ENCODE measurements around the gene NCOA7. TPM values are rescaled to one million over a fixed set of nuclear protein-coding genes. Genes with fewer than 3 reads are reported as not detected.
"Not testable (repeated sequence)": the region's sequence is repeated elsewhere in the genome, so short reads cannot be mapped to it uniquely, and the experiment has no call there.

NCOA7 gene
- total RNA-seq, 1 experiment from 2014 or later: 34.2 TPM

DNA sequence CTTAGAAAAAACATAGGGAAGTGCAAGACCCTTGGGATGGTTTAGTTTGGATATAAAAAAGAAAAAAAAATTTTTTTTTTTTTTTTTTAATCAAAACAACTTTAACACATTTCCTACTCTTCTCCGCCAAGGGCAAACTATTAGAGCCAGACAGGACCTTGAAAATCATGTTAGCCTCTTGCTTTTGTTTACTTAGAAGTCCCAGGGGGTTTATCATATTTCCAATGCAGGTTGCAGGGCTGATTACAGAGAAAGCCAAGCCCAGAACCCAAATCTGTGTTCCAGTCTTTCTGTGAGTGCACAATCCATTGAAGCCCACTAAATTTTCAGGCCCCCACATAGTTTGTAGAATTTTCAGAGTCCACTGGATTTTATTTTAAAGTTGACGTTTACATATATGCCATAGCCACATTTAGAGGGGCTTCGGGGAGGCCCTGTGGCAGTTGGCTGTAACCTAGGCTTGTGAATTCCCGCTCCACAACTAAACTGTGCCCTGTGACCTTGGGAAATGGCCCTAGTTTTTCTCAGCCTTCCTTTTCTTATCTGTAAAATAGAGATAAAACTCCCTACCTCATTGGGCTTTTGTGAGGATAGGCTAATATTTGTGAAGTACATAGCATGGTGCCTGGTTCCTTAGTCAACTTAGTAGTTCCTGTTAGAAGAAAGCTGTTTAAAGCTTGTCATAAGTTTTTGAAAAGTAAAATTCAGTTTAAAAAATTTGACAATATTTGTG is 55.7 kb downstream of the NCOA7 start:
- peaks cover 7% of the 10 kb centered on the region; the same call in 1 of the 2 replicates for H3K36me3 ChIP-seq (ENCODE audit: insufficient read depth, low read length)
- no peak overlapping the region for H3K4me3 ChIP-seq (ENCODE audit: low read length)
- H2AFZ ChIP-seq (ENCODE audit: low read length): no peak overlapping the region
- no peaks in the 10 kb centered on the region for H3K27me3 ChIP-seq (ENCODE audit: low read length)
- no peak overlapping the region for H3K27ac ChIP-seq (ENCODE audit: low read length)
- peaks cover 88% of the 10 kb centered on the region for H3K79me2 ChIP-seq (ENCODE audit: low read length)
- no peak overlapping the region for H3K4me2 ChIP-seq (ENCODE audit: low read depth, low read length, poor library complexity, severe bottlenecking)
- DNase-seq: no peak
- H3K9me3 ChIP-seq (ENCODE audit: low read length): no peaks in the 10 kb centered on the region
- H3K9me2 ChIP-seq (replicated peaks; ENCODE audit: insufficient read depth, low read length): no peaks in the 10 kb centered on the region
- H4K20me1 ChIP-seq (ENCODE audit: insufficient read depth, low read depth, low read length): no peaks in the 10 kb centered on the region
- H3K4me1 ChIP-seq (ENCODE audit: low read length): peaks cover 43% of the 10 kb centered on the region
- no peak overlapping the region for H3K9ac ChIP-seq (ENCODE audit: low read length)

- not testable (repeated sequence) for H3K4me2 ChIP-seq (ENCODE audit: low read depth, low read length, poor library complexity, severe bottlenecking); H3K9me3 ChIP-seq (ENCODE audit: low read length); H4K20me1 ChIP-seq (ENCODE audit: insufficient read depth, low read depth, low read length)
Observed at GRCh38 chr6:125848286-125848685, 57.5 kb downstream of the NCOA7 start.

DNA sequence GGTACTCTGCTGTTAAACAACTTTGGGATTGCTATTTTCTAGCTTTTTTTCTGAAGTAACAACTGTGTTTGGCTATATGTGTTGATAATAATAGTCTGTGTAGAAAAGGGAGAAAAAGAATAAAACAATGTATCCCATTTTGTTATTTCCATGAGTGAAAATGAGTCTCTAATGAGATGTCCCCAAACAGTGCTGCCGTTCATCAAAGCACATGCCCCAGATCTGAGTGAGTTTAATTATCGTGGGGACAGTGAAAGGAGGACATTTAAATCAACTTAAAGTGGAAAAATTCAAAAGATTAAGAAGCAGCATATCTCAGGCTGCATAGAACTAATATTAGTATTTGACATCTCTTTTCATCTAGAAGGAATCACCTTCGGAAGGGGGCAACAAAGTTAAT is 59.6 kb downstream of the NCOA7 start:
- H3K4me1 ChIP-seq (ENCODE audit: low read length): peaks cover 28% of the 10 kb centered on the region
- H3K4me2 ChIP-seq (ENCODE audit: low read depth, low read length, poor library complexity, severe bottlenecking): no peak overlapping the region
- no peak overlapping the region for H3K9ac ChIP-seq (ENCODE audit: low read length)
- peak overlapping the region; percentile 22 for H3K27ac ChIP-seq (ENCODE audit: low read length)
- DNase-seq: no peak
- H3K27me3 ChIP-seq (ENCODE audit: low read length): no peaks in the 10 kb centered on the region
- no peaks in the 10 kb centered on the region for H3K9me2 ChIP-seq (replicated peaks; ENCODE audit: insufficient read depth, low read length)
- no peaks in the 10 kb centered on the region for H4K20me1 ChIP-seq (ENCODE audit: insufficient read depth, low read depth, low read length)
- H3K36me3 ChIP-seq (ENCODE audit: insufficient read depth, low read length): peaks cover 6% of the 10 kb centered on the region
- H3K9me3 ChIP-seq (ENCODE audit: low read length): no peaks in the 10 kb centered on the region
- H2AFZ ChIP-seq (ENCODE audit: low read length): no peak overlapping the region
- no peak overlapping the region for H3K4me3 ChIP-seq (ENCODE audit: low read length)
- H3K79me2 ChIP-seq (ENCODE audit: low read length): peaks cover 88% of the 10 kb centered on the region

More at GRCh38 chr6:125848286-125848685, 57.5 kb downstream of the NCOA7 start:
- Histone ChIP-seq H3K4me1 (ENCODE audit: low read length) (peaks cover 31% of the 10 kb centered on the region), H3K79me2 (ENCODE audit: low read length) (peaks cover 88% of the 10 kb centered on the region)
- H2AFZ ChIP-seq (ENCODE audit: low read length); H3K27me3 ChIP-seq (ENCODE audit: low read length); H3K36me3 ChIP-seq (ENCODE audit: insufficient read depth, low read length); H3K27ac ChIP-seq (ENCODE audit: low read length); DNase-seq; H3K9me2 ChIP-seq (replicated peaks; ENCODE audit: insufficient read depth, low read length); H3K4me3 ChIP-seq (ENCODE audit: low read length); H3K9ac ChIP-seq (ENCODE audit: low read length): not testable (repeated sequence)

- Histone ChIP-seq H3K4me3 (ENCODE audit: low read length) (no peak overlapping the region), H2AFZ (ENCODE audit: low read length) (no peak overlapping the region), H3K9me3 (ENCODE audit: low read length) (no peaks in the 10 kb centered on the region), H3K27me3 (ENCODE audit: low read length) (no peaks in the 10 kb centered on the region), H3K9ac (ENCODE audit: low read length) (no peak overlapping the region), H3K9me2 (replicated peaks; ENCODE audit: insufficient read depth, low read length) (no peaks in the 10 kb centered on the region), H3K4me2 (ENCODE audit: low read depth, low read length, poor library complexity, severe bottlenecking) (no peak overlapping the region), H3K36me3 (ENCODE audit: insufficient read depth, low read length) (peaks cover 9% of the 10 kb centered on the region), H3K4me1 (ENCODE audit: low read length) (peaks cover 33% of the 10 kb centered on the region), H4K20me1 (ENCODE audit: insufficient read depth, low read depth, low read length) (no peaks in the 10 kb centered on the region), H3K27ac (ENCODE audit: low read length) (no peak overlapping the region), H3K79me2 (ENCODE audit: low read length) (peaks cover 80% of the 10 kb centered on the region)
- no peak for DNase-seq
Observed at GRCh38 chr6:125852587-125852986, 61.8 kb downstream of the NCOA7 start.

GRCh38 chr6:125853168-125853567 is 62.4 kb downstream of the NCOA7 start:
- H3K79me2 ChIP-seq (ENCODE audit: low read length): peaks cover 86% of the 10 kb centered on the region
- H3K9me3 ChIP-seq (ENCODE audit: low read length): no peaks in the 10 kb centered on the region
- H3K4me3 ChIP-seq (ENCODE audit: low read length): no peak overlapping the region
- no peak for DNase-seq
- H4K20me1 ChIP-seq (ENCODE audit: insufficient read depth, low read depth, low read length): no peaks in the 10 kb centered on the region
- peaks cover 9% of the 10 kb centered on the region for H3K36me3 ChIP-seq (ENCODE audit: insufficient read depth, low read length)
- H3K27ac ChIP-seq (ENCODE audit: low read length): no peak overlapping the region
- H2AFZ ChIP-seq (ENCODE audit: low read length): no peak overlapping the region
- no peak overlapping the region for H3K4me2 ChIP-seq (ENCODE audit: low read depth, low read length, poor library complexity, severe bottlenecking)
- no peak overlapping the region for H3K9ac ChIP-seq (ENCODE audit: low read length)
- H3K4me1 ChIP-seq (ENCODE audit: low read length): peaks cover 33% of the 10 kb centered on the region
- H3K27me3 ChIP-seq (ENCODE audit: low read length): no peaks in the 10 kb centered on the region
- H3K9me2 ChIP-seq (replicated peaks; ENCODE audit: insufficient read depth, low read length): no peaks in the 10 kb centered on the region

DNA sequence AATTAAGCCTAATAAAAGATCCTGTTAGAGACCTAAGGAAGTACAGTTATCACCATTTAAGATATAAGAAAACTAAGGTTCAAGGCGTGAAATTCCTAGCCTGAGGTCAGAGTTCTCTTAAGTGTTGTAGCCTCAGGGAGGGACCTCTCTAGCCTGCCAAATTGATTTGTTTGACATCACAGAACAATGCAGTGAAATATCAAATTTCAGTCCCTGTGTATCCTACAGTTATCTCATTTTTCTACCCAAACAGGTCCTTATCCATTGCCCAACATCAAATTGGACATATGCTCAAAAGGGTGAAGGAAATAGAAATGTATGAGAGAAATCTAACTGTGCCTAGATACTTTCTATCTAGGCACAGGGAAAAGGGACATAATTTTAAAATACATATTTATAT is 63.0 kb downstream of the NCOA7 start:
- Histone ChIP-seq H3K4me2 (ENCODE audit: low read depth, low read length, poor library complexity, severe bottlenecking) (no peak overlapping the region), H3K27me3 (ENCODE audit: low read length) (no peaks in the 10 kb centered on the region)

DNA sequence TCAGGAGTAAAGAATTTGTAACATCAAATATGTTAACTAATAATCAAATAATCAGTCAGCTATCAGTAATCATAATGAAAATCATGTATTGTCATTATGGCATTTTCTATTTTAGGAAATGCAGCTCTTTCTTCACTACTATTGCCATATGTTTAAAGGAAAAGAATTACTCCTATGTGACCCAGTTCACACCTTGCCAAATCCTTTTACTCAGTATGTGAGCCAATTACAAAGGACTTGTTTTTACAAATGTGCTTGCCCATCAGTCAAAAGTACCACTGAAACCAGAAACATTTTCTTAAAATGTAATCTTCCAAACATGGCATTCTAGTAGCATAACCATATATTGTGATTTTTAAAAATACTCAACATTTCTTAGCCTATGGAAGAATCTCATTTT is 63.6 kb downstream of the NCOA7 start:
- Histone ChIP-seq H3K4me3 (ENCODE audit: low read length) (no peak overlapping the region), H3K36me3 (ENCODE audit: insufficient read depth, low read length) (peaks cover 9% of the 10 kb centered on the region)

More for the DNA sequence above, 63.0 kb downstream of the NCOA7 start:
- DNase-seq: no peak
- Histone ChIP-seq H4K20me1 (ENCODE audit: insufficient read depth, low read depth, low read length) (no peaks in the 10 kb centered on the region), H3K36me3 (ENCODE audit: insufficient read depth, low read length) (peaks cover 9% of the 10 kb centered on the region), H3K27ac (ENCODE audit: low read length) (no peak overlapping the region), H3K9me3 (ENCODE audit: low read length) (no peaks in the 10 kb centered on the region), H3K9me2 (replicated peaks; ENCODE audit: insufficient read depth, low read length) (no peaks in the 10 kb centered on the region), H3K4me1 (ENCODE audit: low read length) (peaks cover 33% of the 10 kb centered on the region), H2AFZ (ENCODE audit: low read length) (no peak overlapping the region), H3K4me3 (ENCODE audit: low read length) (no peak overlapping the region), H3K9ac (ENCODE audit: low read length) (no peak overlapping the region), H3K79me2 (ENCODE audit: low read length) (peaks cover 91% of the 10 kb centered on the region)

DNA sequence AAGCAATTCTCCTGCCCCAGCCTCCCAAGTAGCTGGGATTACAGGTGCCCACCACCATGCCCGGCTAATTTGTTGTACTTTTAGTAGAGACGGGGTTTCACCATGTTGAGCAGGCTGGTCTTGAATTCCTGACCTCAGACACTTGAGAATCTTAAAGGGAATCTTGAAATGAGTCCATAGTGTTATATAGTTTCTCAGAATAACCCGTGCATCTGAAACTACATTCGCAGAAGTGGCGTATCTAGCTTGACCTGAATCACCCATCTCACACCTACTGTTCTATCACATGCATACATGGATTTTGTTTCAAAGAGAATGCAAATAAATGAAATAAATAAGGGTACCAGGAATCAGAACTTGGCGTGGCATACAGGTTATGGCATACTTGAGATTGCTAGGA is 65.0 kb downstream of the NCOA7 start:
- H3K36me3 ChIP-seq (ENCODE audit: insufficient read depth, low read length): peaks cover 9% of the 10 kb centered on the region
- peaks cover 18% of the 10 kb centered on the region for H3K4me1 ChIP-seq (ENCODE audit: low read length)
- H3K27ac ChIP-seq (ENCODE audit: low read length): no peak overlapping the region
- H3K79me2 ChIP-seq (ENCODE audit: low read length): peaks cover 88% of the 10 kb centered on the region
- no peaks in the 10 kb centered on the region for H3K9me3 ChIP-seq (ENCODE audit: low read length)
- H3K4me2 ChIP-seq (ENCODE audit: low read depth, low read length, poor library complexity, severe bottlenecking): no peak overlapping the region
- H3K9ac ChIP-seq (ENCODE audit: low read length): no peak overlapping the region
- H2AFZ ChIP-seq (ENCODE audit: low read length): no peak overlapping the region
- H3K4me3 ChIP-seq (ENCODE audit: low read length): no peak overlapping the region
- H4K20me1 ChIP-seq (ENCODE audit: insufficient read depth, low read depth, low read length): no peaks in the 10 kb centered on the region
- H3K9me2 ChIP-seq (replicated peaks; ENCODE audit: insufficient read depth, low read length): no peaks in the 10 kb centered on the region
- no peaks in the 10 kb centered on the region for H3K27me3 ChIP-seq (ENCODE audit: low read length)
- no peak for DNase-seq

More for the DNA sequence above, 63.6 kb downstream of the NCOA7 start:
- no peak overlapping the region for H3K9ac ChIP-seq (ENCODE audit: low read length)
- H3K27me3 ChIP-seq (ENCODE audit: low read length): no peaks in the 10 kb centered on the region
- H4K20me1 ChIP-seq (ENCODE audit: insufficient read depth, low read depth, low read length): no peaks in the 10 kb centered on the region
- H3K4me2 ChIP-seq (ENCODE audit: low read depth, low read length, poor library complexity, severe bottlenecking): no peak overlapping the region
- no peaks in the 10 kb centered on the region for H3K9me2 ChIP-seq (replicated peaks; ENCODE audit: insufficient read depth, low read length)
- DNase-seq: no peak
- H3K27ac ChIP-seq (ENCODE audit: low read length): no peak overlapping the region
- peaks cover 90% of the 10 kb centered on the region for H3K79me2 ChIP-seq (ENCODE audit: low read length)
- H3K9me3 ChIP-seq (ENCODE audit: low read length): no peaks in the 10 kb centered on the region
- H3K4me1 ChIP-seq (ENCODE audit: low read length): peaks cover 27% of the 10 kb centered on the region
- H2AFZ ChIP-seq (ENCODE audit: low read length): no peak overlapping the region
